Stimulated activated CD4-positive, alpha-beta T cell treated with anti-CD3 and anti-CD28 coated beads, Interleukin-1b, Interleukin-23, amount 100 ng/mL, for 1 hour (primary cell): ENCODE data around the gene GMDS.

Experiments used
- DNase-seq, 2 donors: peaks; one replicate each; pipeline ENCODE4 v3.0.0-alpha.2; 2020; ENCODE audit warnings: low read depth in 2 of 2

Gene GMDS

GRCh38 chr6:2035826-2036709 is 209.3 kb downstream of the GMDS start:
- no peak for DNase-seq

- no peak for DNase-seq
These were observed 210.4 kb downstream of the GMDS start for GRCh38 chr6:2035046-2035445.

- DNase-seq = no peak
These were observed 211.1 kb downstream of the GMDS start for GRCh38 chr6:2034256-2034655.

GRCh38 chr6:2033544-2033943 is 211.9 kb downstream of the GMDS start:
- no peak for DNase-seq

GRCh38 chr6:2030682-2031244 is 214.6 kb downstream of the GMDS start:
- no peak for DNase-seq

GRCh38 chr6:2029952-2030351 is 215.5 kb downstream of the GMDS start:
- DNase-seq = no peak

- DNase-seq = no peak
These were observed 216.1 kb downstream of the GMDS start for GRCh38 chr6:2029130-2029794.

- no peak for DNase-seq
These were observed 216.9 kb downstream of the GMDS start for GRCh38 chr6:2028457-2029038.

- DNase-seq = no peak
These were observed 219.3 kb downstream of the GMDS start for GRCh38 chr6:2026133-2026532.

- no peak for DNase-seq
These were observed 223.7 kb downstream of the GMDS start for GRCh38 chr6:2021713-2022125.

- DNase-seq = no peak
These were observed 224.5 kb downstream of the GMDS start for GRCh38 chr6:2020909-2021308.

- DNase-seq = no peak
These were observed 226.4 kb downstream of the GMDS start for GRCh38 chr6:2019051-2019450.

GRCh38 chr6:2016040-2016439 is 229.4 kb downstream of the GMDS start:
- no peak for DNase-seq

GRCh38 chr6:2008383-2008976 is 236.9 kb downstream of the GMDS start:
- DNase-seq = no peak

- DNase-seq = no peak
These were observed 238.2 kb downstream of the GMDS start for GRCh38 chr6:2007165-2007564.

GRCh38 chr6:2004888-2005287 is 240.5 kb downstream of the GMDS start:
- no peak for DNase-seq

- DNase-seq = no peak
These were observed 244.4 kb downstream of the GMDS start for GRCh38 chr6:2000962-2001361.

GRCh38 chr6:1997702-1998101 is 247.7 kb downstream of the GMDS start:
- DNase-seq = no peak

- no peak for DNase-seq
These were observed 249.8 kb downstream of the GMDS start for GRCh38 chr6:1995636-1996035.

- no peak for DNase-seq
These were observed 252.4 kb downstream of the GMDS start for GRCh38 chr6:1993042-1993441.

- no peak for DNase-seq
These were observed 254.0 kb downstream of the GMDS start for GRCh38 chr6:1991332-1991878.

- no peak for DNase-seq
These were observed 256.6 kb downstream of the GMDS start for GRCh38 chr6:1988843-1989242.
